WTC11 (cell line): ENCODE data around the gene EGR1. TPM values are rescaled to one million over a fixed set of nuclear protein-coding genes. Genes with fewer than 3 reads are reported as not detected.

Experiments used
- ATAC-seq: fragments of 200-7000 bp; cut with Tn5 transposase; 2 replicates; pipeline ENCODE4 v1.10.0; 2021; ENCODE audit warnings: mild to moderate bottlenecking, moderate library complexity
- CTCF ChIA-PET: fragments of 300-600 bp; sonication (Branson Sonifier 250); formaldehyde crosslinking; loops from one replicate; lab custom pipeline; 2021; ENCODE audit warnings: antibody characterized with exemption; lab: Charles Lee
- POLR2A ChIA-PET: fragments of 350-600 bp; sonication (Branson Sonifier 250); formaldehyde crosslinking; loops from one replicate; lab custom pipeline; 2021; ENCODE audit warnings: antibody characterized with exemption; lab: Charles Lee
- DNase-seq: peaks from one replicate; pipeline ENCODE4 v3.0.0; 2021; ENCODE audit warnings: low spot score
- H3K27ac Mint-ChIP-seq: 2 replicates; pipeline ENCODE4 v1.8.0; 2021; ENCODE audit warnings: mixed read lengths
- H3K27me3 Mint-ChIP-seq: 2 replicates; pipeline ENCODE4 v1.8.0; 2021; ENCODE audit warnings: low read depth, mild to moderate bottlenecking, moderate library complexity, mixed read lengths
- H3K36me3 Mint-ChIP-seq: 2 replicates; pipeline ENCODE4 v1.8.0; 2021; ENCODE audit warnings: mixed read lengths
- H3K4me1 Mint-ChIP-seq: 2 replicates; pipeline ENCODE4 v1.8.0; 2022; ENCODE audit warnings: mixed read lengths
- H3K4me3 Mint-ChIP-seq: 2 replicates; pipeline ENCODE4 v1.8.0; 2021; ENCODE audit warnings: mild to moderate bottlenecking, moderate library complexity, mixed read lengths
- H3K9me3 Mint-ChIP-seq: 2 replicates; pipeline ENCODE4 v1.8.0; 2021; ENCODE audit warnings: mixed read lengths
- EMX1 ChIP-seq: fragments of 250-450 bp; sonication (Bioruptor Pico); IDR thresholded peaks from 2 replicates; pipeline ENCODE4 v1.8.0; 2021; ENCODE audit warnings: mild to moderate bottlenecking
- FOXK1 ChIP-seq: sonication (generic); formaldehyde crosslinking; IDR thresholded peaks from 2 replicates; pipeline ENCODE4 v1.8.0; 2022; ENCODE audit warnings: mild to moderate bottlenecking, moderate library complexity, missing genetic modification reagents
- NFATC4 ChIP-seq: fragments of 250-450 bp; sonication (Bioruptor Pico); IDR thresholded peaks from 2 replicates; pipeline ENCODE4 v1.9.0; 2021; ENCODE audit warnings: mild to moderate bottlenecking
- NR2C2 ChIP-seq: sonication (generic); formaldehyde crosslinking; IDR thresholded peaks from 2 replicates; pipeline ENCODE4 v1.8.0; 2022; ENCODE audit warnings: mild to moderate bottlenecking, missing genetic modification reagents
- OVOL2 ChIP-seq: fragments of 250-450 bp; sonication (Bioruptor Pico); IDR thresholded peaks from 2 replicates; pipeline ENCODE4 v1.9.0; 2021; ENCODE audit warnings: mild to moderate bottlenecking, borderline replicate concordance
- PRRX2 ChIP-seq: fragments of 250-450 bp; sonication (Bioruptor Pico); IDR thresholded peaks from 2 replicates; pipeline ENCODE4 v1.8.0; 2021; ENCODE audit warnings: mild to moderate bottlenecking
- SOX15 ChIP-seq: fragments of 250-450 bp; sonication (Bioruptor Pico); IDR thresholded peaks from 2 replicates; pipeline ENCODE4 v1.9.0; 2021; ENCODE audit warnings: mild to moderate bottlenecking
- SP1 ChIP-seq: sonication (generic); formaldehyde crosslinking; conservative IDR thresholded peaks from 2 replicates; pipeline ENCODE4 v1.8.1; 2022; ENCODE audit warnings: missing genetic modification reagents
- TEAD4 ChIP-seq: sonication (generic); formaldehyde crosslinking; IDR thresholded peaks from 2 replicates; pipeline ENCODE4 v1.8.0; 2022; ENCODE audit warnings: mild to moderate bottlenecking, missing genetic modification reagents
- ZNF232 ChIP-seq: sonication (generic); formaldehyde crosslinking; IDR thresholded peaks from 2 replicates; pipeline ENCODE4 v1.8.0; 2022; ENCODE audit warnings: mild to moderate bottlenecking, missing genetic modification reagents
- ZNF416 ChIP-seq: fragments of 250-450 bp; sonication (Bioruptor Pico); IDR thresholded peaks from 2 replicates; pipeline ENCODE4 v1.9.0; 2021; ENCODE audit warnings: mild to moderate bottlenecking, inconsistent platforms
- ZNF423 ChIP-seq: fragments of 250-450 bp; sonication (Bioruptor Pico); IDR thresholded peaks from 2 replicates; pipeline ENCODE4 v2.1.2; 2022; ENCODE audit warnings: mild to moderate bottlenecking, moderate library complexity
- ZNF671 ChIP-seq: fragments of 250-450 bp; sonication (Bioruptor Pico); IDR thresholded peaks from 2 replicates; pipeline ENCODE4 v1.8.0; 2021; ENCODE audit warnings: mild to moderate bottlenecking
- total RNA-seq: library from RNA; stranded (reverse); gene quantifications from 3 replicates; pipeline ENCODE4 v1.2.3, GENCODE V29; 2021
- TF ChIP-seq, protein P1 (sequence below): fragments of 250-450 bp; sonication (Bioruptor Pico); IDR thresholded peaks from 2 replicates; pipeline ENCODE4 v1.9.0; 2021; ENCODE audit warnings: mild to moderate bottlenecking
- TF ChIP-seq, protein P2 (sequence below): fragments of 200-600 bp; IDR thresholded peaks from 2 replicates; pipeline ENCODE4 v1.8.0; 2022; ENCODE audit warnings: antibody characterized with exemption
- TF ChIP-seq, protein P3 (sequence below): sonication (generic); formaldehyde crosslinking; conservative IDR thresholded peaks from 2 replicates; pipeline ENCODE4 v1.8.1; 2023; ENCODE audit warnings: mild to moderate bottlenecking, low read depth, missing genetic modification reagents, moderate library complexity
- TF ChIP-seq, protein P4 (sequence below): fragments of 250-450 bp; sonication (Bioruptor Pico); IDR thresholded peaks from 2 replicates; pipeline ENCODE4 v1.8.0; 2021; ENCODE audit warnings: mild to moderate bottlenecking
- TF ChIP-seq, protein P5 (sequence below): fragments of 250-450 bp; sonication (Bioruptor Pico); IDR thresholded peaks from 2 replicates; pipeline ENCODE4 v1.9.0; 2021; ENCODE audit warnings: mild to moderate bottlenecking
- TF ChIP-seq, protein P6 (sequence below): fragments of 250-450 bp; sonication (Bioruptor Pico); IDR thresholded peaks from 2 replicates; pipeline ENCODE4 v1.9.0; 2021; ENCODE audit warnings: mild to moderate bottlenecking, borderline replicate concordance
- TF ChIP-seq, protein P7 (sequence below): fragments of 250-450 bp; sonication (Bioruptor Pico); conservative IDR thresholded peaks from 2 replicates; pipeline ENCODE4 v1.9.0; 2021; ENCODE audit warnings: mild to moderate bottlenecking

Gene EGR1
- total RNA-seq, 1 experiment from 2014 or later = 15.7 TPM

DNA sequence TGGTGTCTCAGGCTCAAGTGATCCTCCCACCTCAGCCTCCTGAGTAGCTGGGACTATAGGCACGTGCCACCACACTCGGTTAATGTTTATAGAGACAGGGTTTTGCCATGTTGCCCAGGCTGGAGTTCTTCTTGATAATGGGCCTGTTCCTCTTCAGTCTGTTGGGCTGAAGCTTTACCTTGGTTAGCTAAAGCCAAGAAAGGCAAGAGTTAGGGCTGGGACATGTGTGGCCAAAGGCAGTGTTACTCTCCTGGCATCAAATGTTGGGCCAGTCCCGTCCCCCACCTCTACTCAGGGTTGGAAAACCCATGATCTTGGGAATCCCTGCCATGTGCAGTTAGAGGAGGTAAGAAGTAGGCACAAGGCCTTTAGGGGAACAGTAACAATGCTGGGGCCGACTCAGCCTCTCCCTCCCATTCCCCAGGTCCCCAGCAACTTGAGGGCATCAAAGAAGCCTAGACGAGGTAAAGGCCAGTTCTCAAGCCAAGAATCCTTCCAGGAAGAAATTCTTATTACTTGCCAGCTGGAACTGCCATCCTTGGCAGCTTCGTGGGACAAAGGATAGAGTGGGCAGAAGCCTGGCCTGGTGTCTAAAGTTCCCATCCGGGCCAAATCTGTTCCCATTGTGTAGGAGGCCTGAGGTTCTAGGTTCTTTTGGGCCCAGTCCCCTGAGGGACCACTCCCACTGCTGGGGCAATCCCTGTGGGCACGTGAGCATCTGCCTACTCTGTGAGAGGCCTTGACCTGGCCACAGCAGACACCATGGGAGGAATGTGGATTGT lies 4.5 kb downstream of the EGR1 start:
- Mint-ChIP-seq H3K27ac (no peak overlapping the region), H3K36me3 (peaks cover 22% of the 10 kb centered on the region), H3K9me3 (no peaks in the 10 kb centered on the region), H3K27me3 (peaks cover 34% of the 10 kb centered on the region), H3K4me3 (no peak overlapping the region), H3K4me1 (peaks cover 12% of the 10 kb centered on the region)
- TF ChIP-seq, protein P1, sequence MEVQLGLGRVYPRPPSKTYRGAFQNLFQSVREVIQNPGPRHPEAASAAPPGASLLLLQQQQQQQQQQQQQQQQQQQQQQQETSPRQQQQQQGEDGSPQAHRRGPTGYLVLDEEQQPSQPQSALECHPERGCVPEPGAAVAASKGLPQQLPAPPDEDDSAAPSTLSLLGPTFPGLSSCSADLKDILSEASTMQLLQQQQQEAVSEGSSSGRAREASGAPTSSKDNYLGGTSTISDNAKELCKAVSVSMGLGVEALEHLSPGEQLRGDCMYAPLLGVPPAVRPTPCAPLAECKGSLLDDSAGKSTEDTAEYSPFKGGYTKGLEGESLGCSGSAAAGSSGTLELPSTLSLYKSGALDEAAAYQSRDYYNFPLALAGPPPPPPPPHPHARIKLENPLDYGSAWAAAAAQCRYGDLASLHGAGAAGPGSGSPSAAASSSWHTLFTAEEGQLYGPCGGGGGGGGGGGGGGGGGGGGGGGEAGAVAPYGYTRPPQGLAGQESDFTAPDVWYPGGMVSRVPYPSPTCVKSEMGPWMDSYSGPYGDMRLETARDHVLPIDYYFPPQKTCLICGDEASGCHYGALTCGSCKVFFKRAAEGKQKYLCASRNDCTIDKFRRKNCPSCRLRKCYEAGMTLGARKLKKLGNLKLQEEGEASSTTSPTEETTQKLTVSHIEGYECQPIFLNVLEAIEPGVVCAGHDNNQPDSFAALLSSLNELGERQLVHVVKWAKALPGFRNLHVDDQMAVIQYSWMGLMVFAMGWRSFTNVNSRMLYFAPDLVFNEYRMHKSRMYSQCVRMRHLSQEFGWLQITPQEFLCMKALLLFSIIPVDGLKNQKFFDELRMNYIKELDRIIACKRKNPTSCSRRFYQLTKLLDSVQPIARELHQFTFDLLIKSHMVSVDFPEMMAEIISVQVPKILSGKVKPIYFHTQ (CRISPR knock-in tag) = peak; percentile 93
- TF ChIP-seq SP1 (CRISPR knock-in tag) = no peak
- TF ChIP-seq, protein P2, sequence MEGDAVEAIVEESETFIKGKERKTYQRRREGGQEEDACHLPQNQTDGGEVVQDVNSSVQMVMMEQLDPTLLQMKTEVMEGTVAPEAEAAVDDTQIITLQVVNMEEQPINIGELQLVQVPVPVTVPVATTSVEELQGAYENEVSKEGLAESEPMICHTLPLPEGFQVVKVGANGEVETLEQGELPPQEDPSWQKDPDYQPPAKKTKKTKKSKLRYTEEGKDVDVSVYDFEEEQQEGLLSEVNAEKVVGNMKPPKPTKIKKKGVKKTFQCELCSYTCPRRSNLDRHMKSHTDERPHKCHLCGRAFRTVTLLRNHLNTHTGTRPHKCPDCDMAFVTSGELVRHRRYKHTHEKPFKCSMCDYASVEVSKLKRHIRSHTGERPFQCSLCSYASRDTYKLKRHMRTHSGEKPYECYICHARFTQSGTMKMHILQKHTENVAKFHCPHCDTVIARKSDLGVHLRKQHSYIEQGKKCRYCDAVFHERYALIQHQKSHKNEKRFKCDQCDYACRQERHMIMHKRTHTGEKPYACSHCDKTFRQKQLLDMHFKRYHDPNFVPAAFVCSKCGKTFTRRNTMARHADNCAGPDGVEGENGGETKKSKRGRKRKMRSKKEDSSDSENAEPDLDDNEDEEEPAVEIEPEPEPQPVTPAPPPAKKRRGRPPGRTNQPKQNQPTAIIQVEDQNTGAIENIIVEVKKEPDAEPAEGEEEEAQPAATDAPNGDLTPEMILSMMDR = no peak
- no peak for TF ChIP-seq ZNF232 (CRISPR knock-in tag)
- no peak for TF ChIP-seq TEAD4
- TF ChIP-seq, protein P3, sequence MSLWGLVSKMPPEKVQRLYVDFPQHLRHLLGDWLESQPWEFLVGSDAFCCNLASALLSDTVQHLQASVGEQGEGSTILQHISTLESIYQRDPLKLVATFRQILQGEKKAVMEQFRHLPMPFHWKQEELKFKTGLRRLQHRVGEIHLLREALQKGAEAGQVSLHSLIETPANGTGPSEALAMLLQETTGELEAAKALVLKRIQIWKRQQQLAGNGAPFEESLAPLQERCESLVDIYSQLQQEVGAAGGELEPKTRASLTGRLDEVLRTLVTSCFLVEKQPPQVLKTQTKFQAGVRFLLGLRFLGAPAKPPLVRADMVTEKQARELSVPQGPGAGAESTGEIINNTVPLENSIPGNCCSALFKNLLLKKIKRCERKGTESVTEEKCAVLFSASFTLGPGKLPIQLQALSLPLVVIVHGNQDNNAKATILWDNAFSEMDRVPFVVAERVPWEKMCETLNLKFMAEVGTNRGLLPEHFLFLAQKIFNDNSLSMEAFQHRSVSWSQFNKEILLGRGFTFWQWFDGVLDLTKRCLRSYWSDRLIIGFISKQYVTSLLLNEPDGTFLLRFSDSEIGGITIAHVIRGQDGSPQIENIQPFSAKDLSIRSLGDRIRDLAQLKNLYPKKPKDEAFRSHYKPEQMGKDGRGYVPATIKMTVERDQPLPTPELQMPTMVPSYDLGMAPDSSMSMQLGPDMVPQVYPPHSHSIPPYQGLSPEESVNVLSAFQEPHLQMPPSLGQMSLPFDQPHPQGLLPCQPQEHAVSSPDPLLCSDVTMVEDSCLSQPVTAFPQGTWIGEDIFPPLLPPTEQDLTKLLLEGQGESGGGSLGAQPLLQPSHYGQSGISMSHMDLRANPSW (CRISPR knock-in tag) = no peak
- TF ChIP-seq FOXK1 (CRISPR knock-in tag) = no peak
- peak; percentile 96 for TF ChIP-seq EMX1 (CRISPR knock-in tag)
- TF ChIP-seq NR2C2 (CRISPR knock-in tag) = no peak
- TF ChIP-seq, protein P4, sequence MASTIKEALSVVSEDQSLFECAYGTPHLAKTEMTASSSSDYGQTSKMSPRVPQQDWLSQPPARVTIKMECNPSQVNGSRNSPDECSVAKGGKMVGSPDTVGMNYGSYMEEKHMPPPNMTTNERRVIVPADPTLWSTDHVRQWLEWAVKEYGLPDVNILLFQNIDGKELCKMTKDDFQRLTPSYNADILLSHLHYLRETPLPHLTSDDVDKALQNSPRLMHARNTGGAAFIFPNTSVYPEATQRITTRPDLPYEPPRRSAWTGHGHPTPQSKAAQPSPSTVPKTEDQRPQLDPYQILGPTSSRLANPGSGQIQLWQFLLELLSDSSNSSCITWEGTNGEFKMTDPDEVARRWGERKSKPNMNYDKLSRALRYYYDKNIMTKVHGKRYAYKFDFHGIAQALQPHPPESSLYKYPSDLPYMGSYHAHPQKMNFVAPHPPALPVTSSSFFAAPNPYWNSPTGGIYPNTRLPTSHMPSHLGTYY (CRISPR knock-in tag) = peak; percentile 90
- peak; percentile 84 for TF ChIP-seq ZNF671 (CRISPR knock-in tag)
- TF ChIP-seq SOX15 = no peak
- no peak for TF ChIP-seq OVOL2
- TF ChIP-seq, protein P5, sequence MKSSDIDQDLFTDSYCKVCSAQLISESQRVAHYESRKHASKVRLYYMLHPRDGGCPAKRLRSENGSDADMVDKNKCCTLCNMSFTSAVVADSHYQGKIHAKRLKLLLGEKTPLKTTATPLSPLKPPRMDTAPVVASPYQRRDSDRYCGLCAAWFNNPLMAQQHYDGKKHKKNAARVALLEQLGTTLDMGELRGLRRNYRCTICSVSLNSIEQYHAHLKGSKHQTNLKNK = no peak
- TF ChIP-seq, protein P6, sequence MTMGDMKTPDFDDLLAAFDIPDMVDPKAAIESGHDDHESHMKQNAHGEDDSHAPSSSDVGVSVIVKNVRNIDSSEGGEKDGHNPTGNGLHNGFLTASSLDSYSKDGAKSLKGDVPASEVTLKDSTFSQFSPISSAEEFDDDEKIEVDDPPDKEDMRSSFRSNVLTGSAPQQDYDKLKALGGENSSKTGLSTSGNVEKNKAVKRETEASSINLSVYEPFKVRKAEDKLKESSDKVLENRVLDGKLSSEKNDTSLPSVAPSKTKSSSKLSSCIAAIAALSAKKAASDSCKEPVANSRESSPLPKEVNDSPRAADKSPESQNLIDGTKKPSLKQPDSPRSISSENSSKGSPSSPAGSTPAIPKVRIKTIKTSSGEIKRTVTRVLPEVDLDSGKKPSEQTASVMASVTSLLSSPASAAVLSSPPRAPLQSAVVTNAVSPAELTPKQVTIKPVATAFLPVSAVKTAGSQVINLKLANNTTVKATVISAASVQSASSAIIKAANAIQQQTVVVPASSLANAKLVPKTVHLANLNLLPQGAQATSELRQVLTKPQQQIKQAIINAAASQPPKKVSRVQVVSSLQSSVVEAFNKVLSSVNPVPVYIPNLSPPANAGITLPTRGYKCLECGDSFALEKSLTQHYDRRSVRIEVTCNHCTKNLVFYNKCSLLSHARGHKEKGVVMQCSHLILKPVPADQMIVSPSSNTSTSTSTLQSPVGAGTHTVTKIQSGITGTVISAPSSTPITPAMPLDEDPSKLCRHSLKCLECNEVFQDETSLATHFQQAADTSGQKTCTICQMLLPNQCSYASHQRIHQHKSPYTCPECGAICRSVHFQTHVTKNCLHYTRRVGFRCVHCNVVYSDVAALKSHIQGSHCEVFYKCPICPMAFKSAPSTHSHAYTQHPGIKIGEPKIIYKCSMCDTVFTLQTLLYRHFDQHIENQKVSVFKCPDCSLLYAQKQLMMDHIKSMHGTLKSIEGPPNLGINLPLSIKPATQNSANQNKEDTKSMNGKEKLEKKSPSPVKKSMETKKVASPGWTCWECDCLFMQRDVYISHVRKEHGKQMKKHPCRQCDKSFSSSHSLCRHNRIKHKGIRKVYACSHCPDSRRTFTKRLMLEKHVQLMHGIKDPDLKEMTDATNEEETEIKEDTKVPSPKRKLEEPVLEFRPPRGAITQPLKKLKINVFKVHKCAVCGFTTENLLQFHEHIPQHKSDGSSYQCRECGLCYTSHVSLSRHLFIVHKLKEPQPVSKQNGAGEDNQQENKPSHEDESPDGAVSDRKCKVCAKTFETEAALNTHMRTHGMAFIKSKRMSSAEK (CRISPR knock-in tag) = peak; percentile 91
- TF ChIP-seq ZNF416 (CRISPR knock-in tag) = peak; percentile 90
- TF ChIP-seq NFATC4 (CRISPR knock-in tag) = peak; percentile 93
- TF ChIP-seq ZNF423 (CRISPR knock-in tag) = no peak
- TF ChIP-seq, protein P7, sequence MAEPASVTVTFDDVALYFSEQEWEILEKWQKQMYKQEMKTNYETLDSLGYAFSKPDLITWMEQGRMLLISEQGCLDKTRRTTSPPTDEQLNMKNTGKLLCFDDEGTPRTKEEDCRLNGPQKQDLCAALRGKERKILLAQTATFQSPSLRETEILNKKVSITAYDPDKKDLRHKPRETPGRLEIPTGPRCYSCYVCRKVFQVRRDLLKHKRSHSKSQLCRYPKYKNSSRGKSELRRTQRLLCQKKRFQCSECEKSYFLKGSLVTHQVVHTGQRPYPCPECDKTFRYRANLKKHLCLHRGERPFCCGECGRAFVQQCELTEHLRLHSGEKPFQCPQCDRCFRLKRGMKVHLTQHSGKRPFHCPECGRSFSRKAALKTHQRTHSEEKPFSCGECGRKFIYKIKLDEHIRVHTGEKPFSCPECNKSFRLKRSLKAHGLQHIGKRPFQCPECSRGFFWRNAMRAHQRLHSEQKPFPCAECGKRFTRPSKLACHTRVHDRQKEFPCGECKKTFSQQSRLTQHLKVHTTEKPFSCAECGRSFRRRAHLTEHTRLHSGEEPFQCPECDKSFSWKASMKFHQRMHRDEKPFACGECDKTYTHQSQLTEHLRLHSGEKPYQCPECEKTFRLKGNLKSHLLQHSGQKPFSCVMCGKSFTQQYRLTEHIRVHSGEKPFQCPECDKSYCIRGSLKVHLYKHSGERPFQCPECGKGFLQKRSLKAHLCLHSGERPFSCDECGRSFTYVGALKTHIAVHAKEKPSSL = peak; percentile 86
- peak; percentile 98 for TF ChIP-seq PRRX2 (CRISPR knock-in tag)
- CTCF ChIA-PET = interaction anchor here (0.6 to 1.0 kb wide), 2 partner anchors 34 to 35 kb away, joined by 4 read pairs; no protein-coding TSS in a partner anchor
- DNase-seq (no peak), ATAC-seq (peak; percentile 6)
- POLR2A ChIA-PET = interaction anchor here (0.5 kb wide), 1 partner anchor 23 kb away, joined by 7 read pairs; no protein-coding TSS in a partner anchor
